HepG2 (cell line): ENCODE measurements around the gene RABIF. TPM values are rescaled to one million over a fixed set of nuclear protein-coding genes. Genes with fewer than 3 reads are reported as not detected.

Experiments
- AKAP8 ChIP-seq: sonication (generic); formaldehyde crosslinking; IDR thresholded peaks from 2 replicates; pipeline ENCODE4 v1.5.1; 2020; ENCODE audit warnings: mild to moderate bottlenecking, missing genetic modification reagents
- GABPB1 ChIP-seq: IDR thresholded peaks from 2 replicates; pipeline ENCODE4 v1.6.1; 2016; ENCODE audit warnings: mild to moderate bottlenecking, missing genetic modification reagents, moderate library complexity, missing compliant biosample characterization
- HHEX ChIP-seq: IDR thresholded peaks from 2 replicates; pipeline ENCODE4 v1.6.1; 2016; ENCODE audit warnings: control low read depth
- HNF1B ChIP-seq: sonication (generic); formaldehyde crosslinking; IDR thresholded peaks from 2 replicates; pipeline ENCODE4 v1.5.1; 2020; ENCODE audit warnings: mild to moderate bottlenecking, moderate library complexity, missing genetic modification reagents
- HNRNPUL1 ChIP-seq: fragments of 200-400 bp; formaldehyde crosslinking; IDR thresholded peaks from 2 replicates; pipeline ENCODE4 v1.6.1; 2017; ENCODE audit warnings: low read depth, mild to moderate bottlenecking, low read length, moderate library complexity
- KAT2B ChIP-seq: fragments of 150-350 bp; IDR thresholded peaks from 2 replicates; pipeline ENCODE4 v1.6.1; 2014; ENCODE audit warnings: low read depth, low read length, borderline replicate concordance
- LCORL ChIP-seq, 2 experiments: fragments of 450-650 bp in 1 of 2; sonication (generic) in 1 of 2; formaldehyde crosslinking in 1 of 2; IDR thresholded peaks; 2 replicates each; pipeline versions ENCODE4 v1.5.0 to v1.6.1; 2017 to 2020; ENCODE audit warnings: antibody characterized with exemption in 1 of 2, missing genetic modification reagents in 1 of 2
- NCOA2 ChIP-seq: sonication (generic); formaldehyde crosslinking; IDR thresholded peaks from 2 replicates; pipeline ENCODE4 v1.8.0; 2022; ENCODE audit warnings: inconsistent platforms
- NFYB ChIP-seq: sonication (generic); formaldehyde crosslinking; IDR thresholded peaks from 2 replicates; pipeline ENCODE4 v1.4.0; 2020; ENCODE audit warnings: missing genetic modification reagents
- POLR2AphosphoS2 ChIP-seq: IDR thresholded peaks from 2 replicates; pipeline ENCODE4 v1.6.1; 2011; ENCODE audit warnings: low read depth, low read length, improper control_type of control experiment
- POLR2AphosphoS5 ChIP-seq: IDR thresholded peaks from 2 replicates; pipeline ENCODE4 v1.6.1; 2012; ENCODE audit warnings: low read depth, low read length
- SNAPC2 ChIP-seq: sonication (generic); formaldehyde crosslinking; IDR thresholded peaks from 2 replicates; pipeline ENCODE4 v1.8.1; 2022; ENCODE audit warnings: mild to moderate bottlenecking, missing genetic modification reagents
- SNRNP70 ChIP-seq: fragments of 200-400 bp; formaldehyde crosslinking; IDR thresholded peaks from 2 replicates; pipeline ENCODE4 v1.6.1; 2017; ENCODE audit warnings: mild to moderate bottlenecking, low read depth, low read length, moderate library complexity
- SOX13 ChIP-seq, 3 experiments: fragments of 450-650 bp in 1 of 3; sonication (generic) in 1 of 3; formaldehyde crosslinking in 1 of 3; IDR thresholded peaks in 2 of 3; conservative IDR thresholded peaks in 1 of 3; 2 replicates each; pipeline versions ENCODE4 v1.5.0 to v1.6.1; 2016 to 2020; ENCODE audit warnings: antibody characterized with exemption in 1 of 3, mild to moderate bottlenecking in 1 of 3, missing compliant biosample characterization in 1 of 3, missing genetic modification reagents in 1 of 3, moderate library complexity in 1 of 3
- TOPORS ChIP-seq: sonication (generic); formaldehyde crosslinking; IDR thresholded peaks from 2 replicates; pipeline ENCODE4 v1.8.0; 2023; ENCODE audit warnings: mild to moderate bottlenecking, missing genetic modification reagents
- ZFP90 ChIP-seq: sonication (generic); formaldehyde crosslinking; IDR thresholded peaks from 2 replicates; pipeline ENCODE4 v1.8.0; 2022; ENCODE audit warnings: missing genetic modification reagents, mild to moderate bottlenecking, inconsistent platforms, borderline replicate concordance
- ZFX ChIP-seq: sonication (generic); formaldehyde crosslinking; IDR thresholded peaks from 2 replicates; pipeline ENCODE4 v1.4.0; 2020; ENCODE audit warnings: mild to moderate bottlenecking, low read depth, missing genetic modification reagents, moderate library complexity
- ZMYM4 ChIP-seq: sonication (generic); formaldehyde crosslinking; IDR thresholded peaks from 2 replicates; pipeline ENCODE4 v1.8.1; 2023; ENCODE audit warnings: mild to moderate bottlenecking, missing genetic modification reagents
- ZNF549 ChIP-seq: sonication (generic); formaldehyde crosslinking; IDR thresholded peaks from 2 replicates; pipeline ENCODE4 v1.5.0; 2020; ENCODE audit warnings: missing genetic modification reagents
- ZNF564 ChIP-seq: sonication (generic); formaldehyde crosslinking; IDR thresholded peaks from 2 replicates; pipeline ENCODE4 v1.8.1; 2023; ENCODE audit warnings: mild to moderate bottlenecking, missing genetic modification reagents
- ZNF569 ChIP-seq: sonication (generic); formaldehyde crosslinking; IDR thresholded peaks from 2 replicates; pipeline ENCODE4 v1.5.0; 2020; ENCODE audit warnings: mild to moderate bottlenecking, missing genetic modification reagents, moderate library complexity, borderline replicate concordance
- ZNF598 ChIP-seq: sonication (generic); formaldehyde crosslinking; IDR thresholded peaks from 2 replicates; pipeline ENCODE4 v1.5.1; 2020; ENCODE audit warnings: mild to moderate bottlenecking, missing genetic modification reagents, borderline replicate concordance
- ZNF749 ChIP-seq: sonication (generic); formaldehyde crosslinking; IDR thresholded peaks from 2 replicates; pipeline ENCODE4 v1.8.0; 2022; ENCODE audit warnings: mild to moderate bottlenecking, missing genetic modification reagents, moderate library complexity, borderline replicate concordance
- polyA plus RNA-seq, 8 experiments: library from polyadenylated mRNA; depleted of rRNA in 3 of 8; stranded (reverse) in 7 of 8; unstranded in 1 of 8; fragments of >200 nt; fragmentation: Illumina TruSeq in 4 of 8; extraction: Trizol in 4 of 8; gene quantifications; 2 replicates each; pipeline versions ENCODE4 v1.2.1 to v1.2.3, GENCODE V29; 2011 to 2016; ENCODE audit warnings: low read depth in 4 of 8, missing spikeins in 1 of 8, mixed read lengths in 1 of 8; ENCODE audit not compliant: insufficient read depth in 1 of 8
- total RNA-seq, 5 experiments: library from RNA; depleted of rRNA; stranded (reverse); fragments of >200 nt; fragmentation: Illumina TruSeq; extraction: Trizol; gene quantifications; 2 replicates each; pipeline ENCODE4 v1.2.3, GENCODE V29; 2016; ENCODE audit warnings: low read depth in 1 of 5
- TF ChIP-seq, protein P1 (sequence below): sonication (generic); formaldehyde crosslinking; IDR thresholded peaks from 2 replicates; pipeline ENCODE4 v1.4.0; 2020; ENCODE audit warnings: missing genetic modification reagents
- TF ChIP-seq, protein P2 (sequence below): sonication (generic); formaldehyde crosslinking; IDR thresholded peaks from 2 replicates; pipeline ENCODE4 v1.5.0; 2020; ENCODE audit warnings: mild to moderate bottlenecking, missing genetic modification reagents, moderate library complexity

RABIF gene
- total and polyA plus RNA-seq, 2 of the 13 experiments (the other 11 are each of a cell fraction or from before 2014, with no cell fraction given) = 7.6 to 8.3 TPM

GRCh38 chr1:202861420-202862132, 27.4 kb downstream of the RABIF start (continued):
- TF ChIP-seq SNAPC2 (0 out of 2 replicates have a peak, but pooled peaks have one; percentile 22), HNF1B (0 out of 2 replicates have a peak, but pooled peaks have one; percentile 54), AKAP8 (CRISPR knock-in tag) (no peak), ZMYM4 (CRISPR knock-in tag) (peak; percentile 84), ZFX (CRISPR knock-in tag) (peak; percentile 54), ZNF598 (CRISPR knock-in tag) (0 out of 2 replicates have a peak, but pooled peaks have one; percentile 5), POLR2AphosphoS2 (no peak), SNRNP70 (no peak), POLR2AphosphoS5 (peak; percentile 90), KAT2B (no peak), SOX13 (IDR thresholded peaks at IDR 0.05) (no peak), SOX13 (CRISPR knock-in tag; conservative IDR thresholded peaks at IDR 0.05 in 1 of 2, IDR thresholded peaks at IDR 0.05 in 1 of 2) (peak in 1 of 2 experiments; percentile 34; a peak in 1 of 4 replicates), ZNF569 (no peak), ZNF549 (CRISPR knock-in tag) (no peak), ZNF749 (no peak), GABPB1 (CRISPR knock-in tag) (peak; percentile 22; the same call in 1 of the 2 replicates), HHEX (no peak), ZFP90 (CRISPR knock-in tag) (no peak), LCORL (IDR thresholded peaks at IDR 0.05) (no peak), LCORL (CRISPR knock-in tag; IDR thresholded peaks at IDR 0.05) (no peak; the same call in 1 of the 2 replicates), NCOA2 (CRISPR knock-in tag) (no peak), TOPORS (CRISPR knock-in tag) (no peak), NFYB (CRISPR knock-in tag) (peak; percentile 97), ZNF564 (CRISPR knock-in tag) (peak; percentile 92; the same call in 1 of the 2 replicates), HNRNPUL1 (no peak)
- TF ChIP-seq, protein P1, sequence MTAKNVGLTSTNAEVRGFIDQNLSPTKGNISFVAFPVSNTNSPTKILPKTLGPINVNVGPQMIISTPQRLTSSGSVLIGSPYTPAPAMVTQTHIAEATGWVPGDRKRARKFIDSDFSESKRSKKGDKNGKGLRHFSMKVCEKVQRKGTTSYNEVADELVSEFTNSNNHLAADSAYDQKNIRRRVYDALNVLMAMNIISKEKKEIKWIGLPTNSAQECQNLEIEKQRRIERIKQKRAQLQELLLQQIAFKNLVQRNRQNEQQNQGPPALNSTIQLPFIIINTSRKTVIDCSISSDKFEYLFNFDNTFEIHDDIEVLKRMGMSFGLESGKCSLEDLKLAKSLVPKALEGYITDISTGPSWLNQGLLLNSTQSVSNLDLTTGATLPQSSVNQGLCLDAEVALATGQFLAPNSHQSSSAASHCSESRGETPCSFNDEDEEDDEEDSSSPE (CRISPR knock-in tag) = no peak
- TF ChIP-seq, protein P2, sequence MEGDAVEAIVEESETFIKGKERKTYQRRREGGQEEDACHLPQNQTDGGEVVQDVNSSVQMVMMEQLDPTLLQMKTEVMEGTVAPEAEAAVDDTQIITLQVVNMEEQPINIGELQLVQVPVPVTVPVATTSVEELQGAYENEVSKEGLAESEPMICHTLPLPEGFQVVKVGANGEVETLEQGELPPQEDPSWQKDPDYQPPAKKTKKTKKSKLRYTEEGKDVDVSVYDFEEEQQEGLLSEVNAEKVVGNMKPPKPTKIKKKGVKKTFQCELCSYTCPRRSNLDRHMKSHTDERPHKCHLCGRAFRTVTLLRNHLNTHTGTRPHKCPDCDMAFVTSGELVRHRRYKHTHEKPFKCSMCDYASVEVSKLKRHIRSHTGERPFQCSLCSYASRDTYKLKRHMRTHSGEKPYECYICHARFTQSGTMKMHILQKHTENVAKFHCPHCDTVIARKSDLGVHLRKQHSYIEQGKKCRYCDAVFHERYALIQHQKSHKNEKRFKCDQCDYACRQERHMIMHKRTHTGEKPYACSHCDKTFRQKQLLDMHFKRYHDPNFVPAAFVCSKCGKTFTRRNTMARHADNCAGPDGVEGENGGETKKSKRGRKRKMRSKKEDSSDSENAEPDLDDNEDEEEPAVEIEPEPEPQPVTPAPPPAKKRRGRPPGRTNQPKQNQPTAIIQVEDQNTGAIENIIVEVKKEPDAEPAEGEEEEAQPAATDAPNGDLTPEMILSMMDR (CRISPR knock-in tag) = no peak
